Choroid plexus epithelial cell (primary cell): Measurements from ENCODE around the gene FARP1.

Source experiments
- DNase-seq: peaks from one replicate; pipeline ENCODE4 v3.0.0-alpha.2; 2010; ENCODE audit warnings: low read depth
- H3K4me3 ChIP-seq: 2 replicates; pipeline ENCODE4 v1.5.1; 2011; ENCODE audit warnings: low read depth, mild to moderate bottlenecking, control low read depth, low read length, moderate library complexity
- TF ChIP-seq, protein P1 (sequence below): conservative IDR thresholded peaks from 2 replicates; pipeline ENCODE4 v1.5.1; 2011; ENCODE audit warnings: low read depth, mild to moderate bottlenecking, control low read depth, inconsistent platforms, low read length, moderate library complexity

The FARP1 gene

DNA sequence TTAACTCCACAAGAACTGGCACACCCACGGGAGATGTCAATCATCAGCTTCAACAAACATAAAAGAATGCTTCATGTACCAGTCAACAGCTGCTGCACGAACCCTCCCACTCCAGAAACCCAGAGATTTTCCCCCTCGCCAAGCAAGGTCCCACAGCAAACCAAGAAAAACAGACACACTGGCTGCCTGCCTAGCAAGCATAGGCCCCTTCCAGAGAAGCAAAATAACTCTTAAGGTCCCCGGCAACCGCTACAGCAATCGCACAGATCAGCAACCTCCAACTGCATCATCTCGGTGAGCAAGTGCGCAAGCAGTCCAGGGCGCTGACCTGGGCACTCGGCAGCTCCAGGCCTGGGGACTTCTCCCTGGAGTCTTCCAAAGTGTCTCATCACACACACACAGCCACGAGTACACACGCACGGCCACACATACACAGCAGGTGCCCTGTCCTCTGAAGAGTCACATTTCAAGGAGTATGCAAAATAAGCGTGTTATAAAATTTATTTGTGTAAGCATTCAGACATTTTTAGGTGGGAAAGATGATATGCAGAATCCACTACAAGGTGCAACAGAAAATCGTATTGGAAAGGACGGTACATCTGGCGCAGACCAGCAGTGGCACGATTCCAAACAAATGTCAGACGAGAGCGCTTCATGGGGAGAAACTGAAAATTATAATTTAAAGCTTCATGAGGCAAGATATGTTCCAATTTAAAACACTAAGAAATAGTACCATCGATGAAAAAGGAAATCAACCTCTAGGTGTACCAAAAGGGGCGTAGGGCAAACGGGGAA, 309.0 kb downstream of the FARP1 start:
- TF ChIP-seq, protein P1, sequence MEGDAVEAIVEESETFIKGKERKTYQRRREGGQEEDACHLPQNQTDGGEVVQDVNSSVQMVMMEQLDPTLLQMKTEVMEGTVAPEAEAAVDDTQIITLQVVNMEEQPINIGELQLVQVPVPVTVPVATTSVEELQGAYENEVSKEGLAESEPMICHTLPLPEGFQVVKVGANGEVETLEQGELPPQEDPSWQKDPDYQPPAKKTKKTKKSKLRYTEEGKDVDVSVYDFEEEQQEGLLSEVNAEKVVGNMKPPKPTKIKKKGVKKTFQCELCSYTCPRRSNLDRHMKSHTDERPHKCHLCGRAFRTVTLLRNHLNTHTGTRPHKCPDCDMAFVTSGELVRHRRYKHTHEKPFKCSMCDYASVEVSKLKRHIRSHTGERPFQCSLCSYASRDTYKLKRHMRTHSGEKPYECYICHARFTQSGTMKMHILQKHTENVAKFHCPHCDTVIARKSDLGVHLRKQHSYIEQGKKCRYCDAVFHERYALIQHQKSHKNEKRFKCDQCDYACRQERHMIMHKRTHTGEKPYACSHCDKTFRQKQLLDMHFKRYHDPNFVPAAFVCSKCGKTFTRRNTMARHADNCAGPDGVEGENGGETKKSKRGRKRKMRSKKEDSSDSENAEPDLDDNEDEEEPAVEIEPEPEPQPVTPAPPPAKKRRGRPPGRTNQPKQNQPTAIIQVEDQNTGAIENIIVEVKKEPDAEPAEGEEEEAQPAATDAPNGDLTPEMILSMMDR: no peak
- no peak overlapping the region for H3K4me3 ChIP-seq
- peak; percentile 75 for DNase-seq

DNA sequence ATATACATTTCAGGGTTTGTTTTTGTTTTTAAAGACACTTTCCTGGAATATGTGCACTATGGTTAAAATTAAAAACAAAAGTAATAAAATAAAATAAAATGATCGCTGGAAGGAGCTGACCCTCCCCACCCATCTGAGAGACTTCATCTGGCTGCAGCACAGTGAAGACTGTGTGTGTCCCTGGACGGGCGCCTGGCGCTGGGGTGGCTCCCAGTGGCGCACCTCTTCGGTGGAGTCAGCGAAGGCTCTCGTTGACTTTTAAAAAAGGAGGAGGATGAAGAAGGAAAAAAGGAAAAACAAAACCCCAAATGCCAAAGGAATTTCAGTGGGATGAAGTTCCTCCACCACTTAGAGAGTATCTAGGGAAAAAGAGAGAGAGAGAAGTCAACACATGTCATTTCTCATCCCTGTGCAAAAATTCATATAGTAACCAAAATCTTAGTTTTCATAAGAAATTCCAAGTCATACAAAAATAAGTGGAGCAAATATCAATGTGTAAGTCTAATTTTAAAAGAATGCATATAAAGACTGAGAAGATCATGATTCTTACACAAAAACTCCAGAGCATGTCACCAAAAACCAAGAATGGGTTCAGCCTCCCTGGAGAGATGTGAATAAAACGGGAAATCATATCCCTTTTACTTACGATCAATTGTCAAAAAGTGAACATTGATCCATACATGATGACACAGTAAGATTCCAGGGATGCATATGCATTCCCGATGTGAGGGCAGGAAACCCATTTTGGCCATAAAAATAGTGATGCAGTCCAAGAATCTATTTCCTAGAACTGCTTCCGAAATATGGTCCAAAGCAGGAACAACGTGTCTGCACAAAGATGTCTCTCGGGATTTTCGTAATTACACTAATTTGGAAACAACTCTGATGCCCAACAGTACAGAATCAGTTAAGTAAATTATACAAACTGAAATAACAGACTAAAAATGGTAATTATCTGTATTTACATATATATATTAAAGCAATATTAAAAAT, 310.3 kb downstream of the FARP1 start:
- no peak for DNase-seq
- H3K4me3 ChIP-seq: no peak overlapping the region
- TF ChIP-seq, protein P1: no peak

DNA sequence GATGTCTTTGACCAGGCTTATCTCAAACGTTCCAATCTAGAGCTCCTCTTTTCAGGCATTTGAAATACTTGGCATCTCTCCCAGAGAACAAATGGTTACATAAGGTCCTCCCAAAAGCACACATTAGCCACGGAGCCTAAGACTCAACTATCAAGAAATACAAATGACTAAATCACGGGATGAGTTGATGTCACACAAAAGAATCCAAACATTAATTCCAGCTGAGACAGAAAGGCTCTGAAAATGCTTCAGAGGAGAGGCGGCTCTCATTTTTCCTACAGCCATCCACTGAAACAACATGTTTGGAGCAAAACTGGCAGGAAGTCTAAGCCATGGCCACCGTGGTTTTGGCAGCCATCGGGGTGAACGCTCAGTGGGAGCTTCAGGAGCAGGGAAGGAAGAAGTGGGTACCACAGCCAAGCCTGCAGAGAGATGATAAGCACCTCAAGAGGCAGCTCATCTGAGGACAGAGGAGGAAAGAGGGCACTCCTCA, 311.5 kb downstream of the FARP1 start:
- H3K4me3 ChIP-seq: no peak overlapping the region
- TF ChIP-seq, protein P1: no peak
- peak; percentile 92 for DNase-seq

DNA sequence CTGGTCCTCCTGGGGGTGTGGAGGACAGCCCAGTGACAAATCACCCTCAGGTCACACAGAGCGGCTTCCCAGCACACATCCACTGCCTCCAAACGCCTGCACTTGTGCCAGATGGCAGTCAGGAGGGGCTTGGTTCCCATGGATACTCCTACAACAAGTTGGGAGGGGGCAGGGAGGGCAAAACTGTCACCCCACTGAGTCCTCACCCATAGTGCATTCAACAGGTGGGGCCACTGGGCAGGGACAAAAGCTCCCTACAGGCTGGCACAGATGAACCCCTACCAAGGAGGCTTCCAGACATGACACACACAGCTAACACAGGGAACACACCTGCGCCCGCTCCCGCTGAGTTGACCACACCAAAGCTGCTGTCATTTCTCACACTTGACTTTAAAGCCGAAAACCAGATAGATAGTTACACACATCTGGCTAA, 313.5 kb downstream of the FARP1 start:
- DNase-seq: no peak
- H3K4me3 ChIP-seq: no peak overlapping the region
- TF ChIP-seq, protein P1: no peak

DNA sequence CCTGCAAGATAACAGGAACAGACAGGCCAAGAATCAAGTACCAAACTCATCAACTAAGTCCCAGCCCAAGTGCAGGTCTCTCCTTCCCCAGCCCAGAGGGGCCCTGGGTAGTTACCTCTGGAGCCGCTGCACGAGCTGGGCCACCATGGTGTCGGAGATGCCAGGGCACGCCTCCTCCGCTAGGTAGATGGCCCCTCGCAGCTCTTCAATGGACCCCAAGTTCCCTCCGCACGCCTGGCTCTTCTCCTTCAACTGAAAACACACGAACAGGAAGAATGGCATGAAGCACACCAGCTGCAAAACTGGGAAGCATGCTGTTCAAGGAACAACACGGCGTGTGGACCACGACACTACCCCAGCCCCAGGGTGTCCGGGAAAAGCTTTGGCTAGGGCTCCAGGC, 314.2 kb downstream of the FARP1 start:
- DNase-seq: no peak
- TF ChIP-seq, protein P1: no peak

DNA sequence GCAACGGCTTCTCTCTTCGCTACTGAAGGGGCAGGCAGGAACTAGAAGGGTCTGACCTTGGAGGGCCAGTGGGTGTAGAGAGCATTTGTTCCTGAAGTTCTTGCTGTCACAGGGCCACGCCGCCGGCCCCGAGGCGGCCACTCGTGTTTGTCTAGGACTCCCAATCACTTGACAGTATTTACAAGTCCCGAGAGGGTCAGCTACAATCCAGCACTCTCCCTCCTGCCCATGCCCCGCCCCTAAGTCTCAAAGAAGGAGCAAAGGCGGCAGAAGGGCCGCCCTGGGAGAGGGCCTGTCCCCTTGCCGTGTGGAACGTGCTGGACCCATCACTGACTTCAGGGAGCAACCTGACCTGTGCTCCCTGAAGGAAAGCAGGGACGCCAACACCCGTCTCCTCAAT, 315.5 kb downstream of the FARP1 start:
- DNase-seq: no peak
- TF ChIP-seq, protein P1: no peak
- no peak overlapping the region for H3K4me3 ChIP-seq

More for the DNA sequence above, 314.2 kb downstream of the FARP1 start:
- H3K4me3 ChIP-seq: no peak overlapping the region
